HT1080 (cell line): ENCODE measurements around the gene TACR2. TPM values are rescaled to one million over a fixed set of nuclear protein-coding genes. Genes with fewer than 3 reads are reported as not detected.

ENCODE experiments used
- total RNA-seq: library from RNA; depleted of rRNA; stranded (reverse); fragments of >200 nt; shearing (Covaris generic); gene quantifications from 2 replicates; pipeline ENCODE4 v1.2.3, GENCODE V29; 2014; rRNA removed

The TACR2 gene
- total RNA-seq, 1 experiment from 2014 or later: not detected

Other genes with a start within 250 kb of the TACR2 start
- gene SUPV3L1, start 236.7 kb downstream of the TACR2 start, total RNA-seq: 27.4 and 28.2 TPM in 2 replicates
- 0.30 and 1.7 TPM in 2 replicates for gene HKDC1, start 196.6 kb downstream of the TACR2 start, total RNA-seq
- 132 and 150 TPM in 2 replicates for gene HK1, start 138.4 kb downstream of the TACR2 start, total RNA-seq
- 0.71 TPM in 1 of 2 replicates, not detected in the other for gene TSPAN15, start 34.5 kb upstream of the TACR2 start, total RNA-seq
- gene NEUROG3, start 156.5 kb upstream of the TACR2 start, total RNA-seq: not detected in 2 replicates
- gene FAM241B, start 213.3 kb upstream of the TACR2 start, total RNA-seq: 4.1 and 4.6 TPM in 2 replicates